HepG2 (cell line): Measurements from ENCODE around the gene CA12.

Experiments used
- ARID3A ChIP-seq: IDR thresholded peaks from 2 replicates; pipeline ENCODE4 v1.6.1; 2012; ENCODE audit warnings: low read depth, low read length, improper control_type of control experiment
- CTCF ChIP-seq: sonication (generic); formaldehyde crosslinking; IDR thresholded peaks from 2 replicates; pipeline ENCODE4 v1.5.0; 2020; ENCODE audit warnings: mild to moderate bottlenecking, missing genetic modification reagents, moderate library complexity
- FOXK2 ChIP-seq: fragments of 450-650 bp; IDR thresholded peaks from 2 replicates; pipeline ENCODE4 v1.6.1; 2016
- JUN ChIP-seq: sonication (generic); formaldehyde crosslinking; IDR thresholded peaks from 2 replicates; pipeline ENCODE4 v1.4.0; 2020; ENCODE audit warnings: mild to moderate bottlenecking, missing genetic modification reagents
- KLF6 ChIP-seq: IDR thresholded peaks from 2 replicates; pipeline ENCODE4 v1.8.0; 2016; ENCODE audit warnings: missing biosample characterization, missing genetic modification reagents
- NFYC ChIP-seq: IDR thresholded peaks from 2 replicates; pipeline ENCODE4 v1.6.1; 2016; ENCODE audit warnings: missing genetic modification reagents, missing compliant biosample characterization
- SMC3 ChIP-seq: IDR thresholded peaks from 2 replicates; pipeline ENCODE4 v1.6.1; 2011; ENCODE audit warnings: low read length, improper control_type of control experiment
- ZFP37 ChIP-seq: sonication (generic); formaldehyde crosslinking; IDR thresholded peaks from 2 replicates; pipeline ENCODE4 v1.4.0; 2020; ENCODE audit warnings: missing genetic modification reagents, borderline replicate concordance
- ZNF280D ChIP-seq: sonication (generic); formaldehyde crosslinking; IDR thresholded peaks from 2 replicates; pipeline ENCODE4 v1.5.1; 2020; ENCODE audit warnings: mild to moderate bottlenecking, missing genetic modification reagents
- ZSCAN22 ChIP-seq: sonication (generic); formaldehyde crosslinking; IDR thresholded peaks from 2 replicates; pipeline ENCODE4 v1.4.0; 2020; ENCODE audit warnings: mild to moderate bottlenecking, missing genetic modification reagents

- no peak for TF ChIP-seq ZNF280D (CRISPR knock-in tag)
- TF ChIP-seq JUN (CRISPR knock-in tag) = no peak
- TF ChIP-seq ARID3A = no peak
- TF ChIP-seq FOXK2 = no peak
- TF ChIP-seq KLF6 (CRISPR knock-in tag) = no peak
- TF ChIP-seq SMC3 = no peak
- no peak for TF ChIP-seq ZFP37 (CRISPR knock-in tag)
- no peak for TF ChIP-seq CTCF (CRISPR knock-in tag)
- TF ChIP-seq ZSCAN22 = no peak
- TF ChIP-seq NFYC = no peak
Observed at GRCh38 chr15:63349621-63350020, 32.0 kb downstream of the CA12 start.
